DMS153 (cell line): ENCODE results near the gene SCN4B.

Experiments used
- DNase-seq: peaks from one replicate; lab custom pipeline; 2025; lab: John Stamatoyannopoulos, UW

Gene SCN4B

GRCh38 chr11:118129471-118130172 is 23.0 kb downstream of the SCN4B start:
- DNase-seq = no peak

- DNase-seq = no peak
Measured at GRCh38 chr11:118128721-118129470, 23.7 kb downstream of the SCN4B start.

DNA sequence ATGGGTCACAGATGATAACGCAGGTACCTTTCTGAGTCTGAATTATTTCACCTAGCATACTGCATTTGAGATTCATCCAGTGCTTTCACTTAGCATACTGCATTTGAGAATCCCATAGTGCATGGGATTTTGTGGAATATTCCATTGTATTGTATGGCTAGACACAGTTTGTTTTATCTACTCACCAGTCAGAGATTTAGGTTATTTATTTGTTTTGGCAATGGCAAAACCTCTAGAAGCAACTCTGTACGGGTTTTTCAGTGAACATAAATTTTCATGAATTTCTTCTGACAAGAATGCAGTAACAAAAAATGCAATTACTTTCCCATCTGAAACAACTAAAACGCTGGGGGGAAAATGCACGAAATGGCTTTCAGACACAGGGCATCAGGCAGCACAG is 24.3 kb downstream of the SCN4B start:
- DNase-seq = no peak

GRCh38 chr11:118126082-118126838 is 26.4 kb downstream of the SCN4B start:
- peak; percentile 79 for DNase-seq

DNA sequence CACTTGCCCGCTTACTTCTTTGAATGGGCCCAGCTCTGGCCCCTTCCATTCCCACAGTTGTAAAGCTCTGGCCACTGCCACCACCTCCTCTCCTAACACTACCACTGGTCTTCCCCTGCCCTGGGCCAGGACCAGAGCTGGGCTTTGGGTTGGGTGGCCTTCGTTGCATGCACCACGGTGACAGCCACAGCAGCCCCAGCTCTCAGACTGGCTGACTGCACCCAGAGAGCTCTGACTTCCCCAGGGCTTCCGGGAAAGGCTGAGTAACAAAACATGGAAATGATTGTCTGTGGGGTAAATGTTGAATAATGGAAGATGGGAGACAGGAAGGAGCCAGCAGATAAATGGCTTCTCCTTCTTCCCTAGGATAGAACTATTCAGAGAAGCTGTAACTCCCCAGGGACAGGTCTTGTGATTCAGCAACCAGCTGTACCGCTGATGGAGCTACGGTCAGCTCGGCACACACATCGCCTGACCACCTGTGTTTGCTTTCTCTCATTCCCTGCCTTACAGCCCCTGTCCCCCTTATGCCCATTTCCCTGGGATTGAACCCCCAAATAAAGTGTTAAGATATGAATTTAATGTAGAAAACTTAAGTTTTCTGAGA is 27.6 kb downstream of the SCN4B start:
- peak; percentile 60 for DNase-seq

DNA sequence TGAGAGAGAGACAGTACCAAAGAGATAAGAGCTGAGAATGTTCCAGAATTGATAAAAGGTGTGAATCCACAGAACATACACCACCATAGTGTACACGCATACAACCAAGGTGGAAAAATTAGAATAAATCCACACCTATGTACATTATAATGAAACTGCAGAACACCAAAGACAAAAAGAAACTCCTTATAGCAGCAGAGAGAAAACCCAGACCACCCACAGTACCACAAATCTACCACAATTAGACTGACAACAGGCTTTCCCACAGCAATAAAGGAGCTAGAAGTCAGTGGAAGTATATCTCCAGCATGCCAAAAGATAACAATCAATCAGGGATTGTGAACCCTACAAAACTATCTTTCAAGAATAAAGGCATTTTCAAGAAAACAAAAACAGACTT is 31.8 kb downstream of the SCN4B start:
- no peak for DNase-seq

DNA sequence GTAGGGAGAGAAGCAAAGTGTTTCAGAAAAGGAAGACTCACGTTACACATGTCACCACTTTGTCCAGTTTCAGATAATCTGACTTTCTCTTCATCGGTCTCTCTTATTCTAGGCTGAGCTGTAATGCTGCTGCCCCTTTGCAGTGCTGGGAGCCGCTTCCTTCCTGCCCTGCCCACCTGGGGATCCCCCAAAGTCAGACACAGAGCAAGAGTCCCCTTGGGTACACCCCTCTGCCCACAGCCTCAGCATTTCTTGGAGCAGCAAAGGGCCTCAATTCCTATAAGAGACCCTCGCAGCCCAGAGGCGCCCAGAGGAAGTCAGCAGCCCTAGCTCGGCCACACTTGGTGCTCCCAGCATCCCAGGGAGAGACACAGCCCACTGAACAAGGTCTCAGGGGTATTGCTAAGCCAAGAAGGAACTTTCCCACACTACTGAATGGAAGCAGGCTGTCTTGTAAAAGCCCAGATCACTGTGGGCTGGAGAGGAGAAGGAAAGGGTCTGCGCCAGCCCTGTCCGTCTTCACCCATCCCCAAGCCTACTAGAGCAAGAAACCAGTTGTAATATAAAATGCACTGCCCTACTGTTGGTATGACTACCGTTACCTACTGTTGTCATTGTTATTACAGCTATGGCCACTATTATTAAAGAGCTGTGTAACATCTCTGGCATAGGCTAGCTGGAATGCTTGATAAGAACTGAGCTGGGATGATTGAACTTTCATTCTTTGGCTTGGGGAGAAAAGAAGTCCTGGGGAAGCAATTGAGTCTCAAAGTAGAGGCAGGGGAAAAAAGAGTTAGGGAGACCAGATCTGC is 34.6 kb downstream of the SCN4B start:
- DNase-seq = no peak

GRCh38 chr11:118115048-118115447 is 37.6 kb downstream of the SCN4B start:
- no peak for DNase-seq

DNA sequence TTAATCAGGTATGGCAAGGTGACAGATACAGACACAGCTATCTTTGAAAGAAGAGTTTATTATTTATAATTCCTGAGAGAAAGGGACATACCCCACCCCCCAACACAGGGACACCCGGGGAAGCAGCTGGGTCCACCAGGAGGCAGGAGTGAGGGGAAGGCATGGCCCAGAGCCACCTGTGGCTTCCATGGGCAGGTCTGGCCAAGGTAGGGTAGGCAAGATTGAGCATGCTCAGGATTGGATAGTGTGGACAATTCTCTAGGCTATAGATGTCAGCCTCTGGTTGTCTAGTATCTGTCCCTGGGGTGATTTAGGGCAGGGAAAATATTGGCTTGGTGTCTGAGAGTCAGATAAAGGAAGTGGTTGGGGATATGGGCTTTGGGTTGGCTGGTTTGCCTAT is 38.4 kb downstream of the SCN4B start:
- no peak for DNase-seq

GRCh38 chr11:118112711-118113430 is 39.8 kb downstream of the SCN4B start:
- DNase-seq = no peak

- no peak for DNase-seq
Measured at GRCh38 chr11:118111744-118112035, 40.9 kb downstream of the SCN4B start.

- DNase-seq = no peak
Measured at GRCh38 chr11:118111019-118111743, 41.4 kb downstream of the SCN4B start.

DNA sequence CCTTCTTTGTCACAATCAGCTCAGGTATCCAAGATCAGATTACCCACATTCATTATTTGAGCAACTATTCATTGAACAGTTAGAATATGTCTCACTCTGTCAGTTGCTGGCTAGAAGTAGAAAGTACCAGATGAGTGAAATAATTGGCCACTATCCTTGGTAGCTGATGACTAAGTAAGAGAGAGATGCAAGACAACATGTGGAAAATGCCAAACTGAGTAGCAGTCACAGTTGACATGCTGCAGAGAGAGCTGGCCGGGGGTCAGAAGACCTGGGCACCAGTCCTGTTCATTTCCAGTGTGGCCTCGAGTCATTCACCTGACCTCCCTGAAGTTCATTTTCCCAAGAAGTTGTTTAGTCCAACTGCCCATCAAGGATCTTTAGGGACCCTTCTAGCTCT is 43.4 kb downstream of the SCN4B start:
- no peak for DNase-seq

DNA sequence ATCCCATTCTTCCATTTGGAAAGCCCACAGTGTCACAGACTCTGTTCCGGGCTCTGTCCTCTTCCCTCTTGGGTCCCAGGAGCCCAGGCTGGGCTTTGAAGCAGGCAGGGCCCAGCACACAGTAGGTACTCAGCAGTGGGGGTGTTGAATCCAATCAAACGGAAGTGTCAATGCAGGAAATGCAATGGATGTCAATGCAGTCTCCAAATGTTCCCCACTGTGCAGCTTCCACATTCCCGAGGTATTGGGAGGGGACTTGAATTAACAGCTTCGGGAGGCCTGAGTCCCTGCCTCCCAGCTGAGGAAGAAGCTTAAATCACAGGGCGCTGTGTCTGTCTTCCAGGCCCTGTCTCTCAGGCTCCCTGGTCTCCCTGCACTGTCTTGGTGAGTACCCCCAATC is 44.1 kb downstream of the SCN4B start:
- no peak for DNase-seq

DNA sequence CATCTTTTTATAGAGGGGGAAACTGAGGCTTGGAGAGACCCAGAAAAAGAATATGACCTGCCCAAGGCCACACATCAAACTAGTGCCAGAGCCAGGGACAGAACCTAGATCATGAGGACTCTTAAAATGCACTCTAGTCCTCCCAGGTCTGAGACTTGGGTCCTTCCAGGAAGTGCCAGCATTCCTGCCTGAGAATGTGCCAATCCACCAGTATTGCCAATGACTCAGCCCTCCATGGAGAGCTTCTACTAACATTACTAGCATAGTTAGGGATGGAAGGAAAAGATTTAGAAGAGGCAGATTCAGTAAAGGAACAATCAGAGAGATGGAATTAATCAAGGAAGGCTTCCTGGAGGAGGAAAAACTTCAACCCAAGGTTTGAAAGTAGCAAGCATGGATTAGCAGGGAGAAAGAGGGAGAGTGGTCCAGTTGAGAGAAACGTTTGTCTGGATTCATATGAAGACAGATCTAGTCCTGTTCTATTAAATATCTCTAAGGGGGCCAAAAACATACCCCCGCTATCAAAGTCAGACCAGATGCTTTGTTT is 45.8 kb downstream of the SCN4B start:
- no peak for DNase-seq

DNA sequence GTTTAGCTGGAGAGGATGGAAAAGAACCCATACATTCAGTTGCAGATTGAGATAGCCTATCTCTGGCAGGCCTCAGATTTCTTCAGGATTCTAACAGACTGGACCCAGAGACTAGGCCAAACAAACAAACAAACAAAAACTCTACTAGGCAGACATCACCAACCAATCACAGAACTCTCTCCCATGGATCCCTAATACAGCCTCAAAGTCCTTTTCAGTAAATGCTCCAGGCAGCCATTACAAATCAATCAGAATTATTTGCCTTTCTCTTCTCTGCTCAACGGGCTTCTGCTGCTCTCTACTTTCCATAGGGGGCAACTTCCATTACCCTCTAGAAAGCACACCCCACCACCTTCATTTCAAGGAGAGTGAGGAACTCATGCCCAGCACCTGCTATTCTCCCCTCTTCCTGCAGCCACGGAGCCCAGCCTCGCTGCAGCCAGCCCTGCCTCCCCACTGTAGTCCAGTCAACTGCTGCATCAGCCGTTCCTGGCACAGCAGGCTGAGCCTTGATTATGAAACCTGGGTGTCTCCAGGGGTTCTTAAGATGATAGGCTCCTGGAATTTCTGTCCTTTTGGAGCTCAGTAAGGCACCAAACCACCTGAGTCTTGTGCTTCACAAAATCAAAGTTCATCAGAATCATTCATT is 46.8 kb downstream of the SCN4B start:
- DNase-seq = no peak

DNA sequence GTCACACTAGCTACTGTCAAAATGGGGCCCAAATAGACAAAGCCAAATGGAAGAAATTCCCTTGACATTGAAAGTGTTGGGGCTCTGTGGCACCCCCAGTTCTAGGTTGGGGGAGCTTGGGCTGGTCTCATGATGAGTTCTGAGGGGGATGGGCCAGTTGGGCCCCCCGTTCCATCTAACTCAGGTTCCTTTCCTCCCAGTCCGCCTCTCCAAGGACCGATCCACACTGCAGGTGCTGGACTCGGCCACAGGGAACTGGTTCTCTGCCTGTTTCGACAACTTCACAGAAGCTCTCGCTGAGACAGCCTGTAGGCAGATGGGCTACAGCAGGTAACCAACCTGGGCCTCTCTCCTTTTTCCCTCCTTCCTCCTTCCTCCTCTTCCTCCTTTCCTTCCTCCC is 48.1 kb downstream of the SCN4B start:
- DNase-seq = no peak

GRCh38 chr11:118102721-118103261 is 49.8 kb downstream of the SCN4B start:
- no peak for DNase-seq

DNA sequence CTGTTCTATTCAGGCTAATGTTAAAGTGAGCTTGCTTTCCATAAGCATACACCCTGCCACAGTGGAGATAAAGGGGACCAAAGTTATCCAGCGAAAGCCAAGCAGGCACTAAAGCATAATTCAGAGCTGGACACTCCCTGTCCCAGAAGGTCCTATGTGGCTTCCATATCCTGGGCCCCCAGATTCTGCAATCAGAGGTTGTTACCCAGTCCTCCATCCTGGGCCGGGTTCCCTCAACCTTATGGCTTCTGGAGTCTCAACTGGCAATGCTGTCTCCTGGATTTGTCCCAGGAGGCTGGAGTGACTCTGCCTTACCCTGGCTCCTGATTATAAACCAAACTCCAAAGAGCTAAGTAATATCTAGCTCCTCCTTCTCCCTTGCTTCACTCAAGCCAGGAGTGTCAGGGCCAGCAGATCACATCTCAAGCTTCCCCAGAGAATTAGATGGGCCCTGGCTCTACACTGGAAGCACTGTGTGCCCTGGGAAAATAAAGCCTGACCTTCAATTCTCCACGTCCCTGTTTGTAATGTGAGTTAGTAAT is 51.9 kb downstream of the SCN4B start:
- no peak for DNase-seq
